Endothelial cell (in vitro differentiated cells): ENCODE data around the gene EFCAB6. TPM values are rescaled to one million over a fixed set of nuclear protein-coding genes. Genes with fewer than 3 reads are reported as not detected.

Source experiments
- DNase-seq: peaks from one replicate; pipeline ENCODE4 v3.0.0; 2021; ENCODE audit warnings: low spot score
- H3K27ac Mint-ChIP-seq: one replicate; pipeline ENCODE4 v1.8.0; 2021; ENCODE audit warnings: mixed read lengths, inconsistent platforms; ENCODE audit not compliant: unreplicated experiment
- H3K27me3 Mint-ChIP-seq: one replicate; pipeline ENCODE4 v1.8.0; 2021; ENCODE audit warnings: mild to moderate bottlenecking, moderate library complexity, mixed read lengths, inconsistent platforms; ENCODE audit not compliant: unreplicated experiment
- H3K36me3 Mint-ChIP-seq: one replicate; pipeline ENCODE4 v1.8.0; 2021; ENCODE audit warnings: mild to moderate bottlenecking, low read depth, mixed read lengths, inconsistent platforms; ENCODE audit not compliant: unreplicated experiment
- H3K4me1 Mint-ChIP-seq: one replicate; pipeline ENCODE4 v1.8.0; 2021; ENCODE audit warnings: mild to moderate bottlenecking, mixed read lengths, inconsistent platforms; ENCODE audit not compliant: unreplicated experiment
- H3K4me3 Mint-ChIP-seq: one replicate; pipeline ENCODE4 v1.8.0; 2021; ENCODE audit warnings: mild to moderate bottlenecking, mixed read lengths, inconsistent platforms; ENCODE audit not compliant: unreplicated experiment
- H3K9me3 Mint-ChIP-seq: one replicate; pipeline ENCODE4 v1.8.0; 2021; ENCODE audit warnings: mixed read lengths, inconsistent platforms; ENCODE audit not compliant: unreplicated experiment
- CTCF ChIP-seq: fragments of 200-600 bp; sonication (generic); IDR thresholded peaks from one replicate; pipeline ENCODE4 v1.5.0; 2021; ENCODE audit warnings: antibody characterized with exemption; ENCODE audit not compliant: unreplicated experiment
- total RNA-seq: library from RNA; stranded (reverse); fragmentation: NEBNext Ultra II Directional; extraction: Animal tissue kit (Norgen Biotek cat#: 25700); gene quantifications from one replicate; pipeline ENCODE4 v1.2.1, GENCODE V29; 2021; ENCODE audit not compliant: unreplicated experiment

EFCAB6 gene
- total RNA-seq, 1 donor from 2014 or later, result 0.69 TPM

GRCh38 chr22:43825651-43826050, 13.5 kb upstream of the EFCAB6 start:
- Mint-ChIP-seq H3K27me3 (peaks cover 13% of the 10 kb centered on the region), H3K36me3 (peaks cover 19% of the 10 kb centered on the region), H3K9me3 (no peaks in the 10 kb centered on the region), H3K4me1 (peaks cover 27% of the 10 kb centered on the region), H3K4me3 (peak overlapping the region; percentile 8), H3K27ac (no peak overlapping the region)
- DNase-seq, result no peak
- no peak for TF ChIP-seq CTCF

GRCh38 chr22:43824724-43825420, 12.8 kb upstream of the EFCAB6 start:
- Mint-ChIP-seq H3K9me3 (no peaks in the 10 kb centered on the region), H3K4me1 (peaks cover 28% of the 10 kb centered on the region), H3K36me3 (peaks cover 19% of the 10 kb centered on the region), H3K27me3 (peaks cover 13% of the 10 kb centered on the region), H3K27ac (no peak overlapping the region), H3K4me3 (peak overlapping the region; percentile 8)
- no peak for DNase-seq
- TF ChIP-seq CTCF, result no peak

GRCh38 chr22:43823911-43824665, 12.0 kb upstream of the EFCAB6 start:
- H3K27me3 Mint-ChIP-seq, result peaks cover 13% of the 10 kb centered on the region
- no peaks in the 10 kb centered on the region for H3K9me3 Mint-ChIP-seq
- no peak for TF ChIP-seq CTCF
- no peak overlapping the region for H3K4me3 Mint-ChIP-seq
- no peak for DNase-seq
- H3K36me3 Mint-ChIP-seq, result peaks cover 19% of the 10 kb centered on the region
- H3K27ac Mint-ChIP-seq, result no peak overlapping the region
- H3K4me1 Mint-ChIP-seq, result peaks cover 28% of the 10 kb centered on the region

GRCh38 chr22:43823353-43823908, 11.3 kb upstream of the EFCAB6 start:
- no peak for TF ChIP-seq CTCF
- Mint-ChIP-seq H3K36me3 (peaks cover 16% of the 10 kb centered on the region), H3K27ac (no peak overlapping the region), H3K27me3 (peaks cover 13% of the 10 kb centered on the region), H3K4me3 (no peak overlapping the region), H3K4me1 (peaks cover 28% of the 10 kb centered on the region), H3K9me3 (no peaks in the 10 kb centered on the region)
- no peak for DNase-seq
